A549 (cell line): Measurements from ENCODE around the gene ATP11A.

Experiments
- BHLHE40 ChIP-seq: IDR thresholded peaks from 2 replicates; pipeline ENCODE4 v1.6.1; 2012; ENCODE audit warnings: low read depth, low read length, inconsistent platforms
- EP300 ChIP-seq, 2 experiments: fragments of >200 bp; sonication (Bioruptor Twin); formaldehyde crosslinking; IDR thresholded peaks; 2 replicates in 1 of 2; 3 replicates in 1 of 2; pipeline ENCODE4 v1.6.1; 2016 to 2017
- ESRRA ChIP-seq: fragments of 150-350 bp; IDR thresholded peaks from 2 replicates; pipeline ENCODE4 v1.6.1; 2014; ENCODE audit warnings: mild to moderate bottlenecking, low read length, borderline replicate concordance
- KDM1A ChIP-seq: fragments of 200-600 bp; sonication (generic); IDR thresholded peaks from 2 replicates; pipeline ENCODE4 v1.6.1; 2016; ENCODE audit warnings: low read depth, mild to moderate bottlenecking
- MYC ChIP-seq: IDR thresholded peaks from 2 replicates; pipeline ENCODE4 v1.6.1; 2012; ENCODE audit warnings: mild to moderate bottlenecking, inconsistent platforms, low read length, improper control_type of control experiment, borderline replicate concordance
- NR3C1 ChIP-seq: fragments of >200 bp; sonication (Bioruptor Twin); formaldehyde crosslinking; IDR thresholded peaks from 3 replicates; pipeline ENCODE4 v1.6.1; 2017
- POLR2A ChIP-seq: IDR thresholded peaks from 2 replicates; pipeline ENCODE4 v1.6.1; 2012; ENCODE audit warnings: mild to moderate bottlenecking, low read length
- RAD21 ChIP-seq, 2 experiments: fragments of >200 bp in 1 of 2; sonication (Bioruptor Twin) in 1 of 2; formaldehyde crosslinking in 1 of 2; IDR thresholded peaks in 1 of 2; conservative IDR thresholded peaks in 1 of 2; 2 replicates in 1 of 2; 3 replicates in 1 of 2; pipeline ENCODE4 v1.6.1; 2012 to 2018; ENCODE audit warnings: inconsistent platforms in 1 of 2
- TF ChIP-seq, protein P1 (sequence below): fragments of 200-600 bp; sonication (generic); IDR thresholded peaks from 2 replicates; pipeline ENCODE4 v1.6.1; 2016; ENCODE audit warnings: antibody characterized with exemption, mild to moderate bottlenecking, moderate library complexity
- TF ChIP-seq, protein P2 (sequence below): fragments of >200 bp; sonication (Bioruptor Twin); formaldehyde crosslinking; IDR thresholded peaks from 3 replicates; pipeline ENCODE4 v1.5.1; 2016

DNA sequence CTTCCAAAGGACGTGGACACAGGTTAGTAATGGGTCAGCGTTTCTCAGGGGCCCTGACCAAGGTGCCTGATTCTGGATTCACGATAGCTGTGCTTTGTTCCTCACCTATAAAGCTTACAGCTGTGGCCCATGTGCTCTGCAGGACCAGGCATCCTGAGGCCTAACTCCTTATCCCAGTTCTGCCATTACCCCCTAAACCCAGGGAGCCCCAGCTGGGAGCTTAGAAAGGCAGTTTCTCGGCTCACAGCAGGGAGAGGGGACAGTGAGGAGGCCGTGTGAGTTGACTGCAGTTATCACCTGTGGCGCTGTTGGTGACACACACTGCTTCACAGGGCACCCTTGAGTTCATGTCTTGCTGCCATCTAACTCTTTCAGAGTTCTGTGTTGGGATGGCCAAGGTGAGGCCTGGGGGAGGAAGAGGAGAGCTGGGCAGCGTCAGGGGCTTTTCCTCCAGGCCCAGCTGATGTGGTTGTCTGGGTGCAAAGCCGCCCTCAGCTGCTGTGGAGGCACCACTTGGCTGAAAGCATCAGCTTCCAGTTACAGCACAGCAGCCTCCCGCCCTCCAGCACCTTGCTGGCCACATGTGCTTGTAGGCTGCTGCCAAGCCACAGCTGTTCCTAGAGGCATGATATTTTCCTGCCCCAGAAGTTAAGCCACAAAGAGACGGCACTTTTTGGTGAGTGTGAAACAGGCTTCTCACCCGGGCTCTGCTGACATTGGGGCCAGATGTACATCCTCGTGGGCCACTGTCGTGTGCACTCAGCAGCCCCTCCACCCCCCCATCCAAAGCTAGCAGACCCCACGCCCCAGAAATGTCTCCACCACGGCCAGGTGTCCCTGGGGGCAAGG lies 179.6 kb downstream of the ATP11A start:
- TF ChIP-seq POLR2A (no peak), ESRRA (no peak), EP300 (IDR thresholded peaks at IDR 0.05) (no peak), NR3C1 (no peak), BHLHE40 (no peak), KDM1A (no peak), MYC (no peak), RAD21 (conservative IDR thresholded peaks at IDR 0.05 in 1 of 2, IDR thresholded peaks at IDR 0.05 in 1 of 2) (no peak)
- TF ChIP-seq, protein P1, sequence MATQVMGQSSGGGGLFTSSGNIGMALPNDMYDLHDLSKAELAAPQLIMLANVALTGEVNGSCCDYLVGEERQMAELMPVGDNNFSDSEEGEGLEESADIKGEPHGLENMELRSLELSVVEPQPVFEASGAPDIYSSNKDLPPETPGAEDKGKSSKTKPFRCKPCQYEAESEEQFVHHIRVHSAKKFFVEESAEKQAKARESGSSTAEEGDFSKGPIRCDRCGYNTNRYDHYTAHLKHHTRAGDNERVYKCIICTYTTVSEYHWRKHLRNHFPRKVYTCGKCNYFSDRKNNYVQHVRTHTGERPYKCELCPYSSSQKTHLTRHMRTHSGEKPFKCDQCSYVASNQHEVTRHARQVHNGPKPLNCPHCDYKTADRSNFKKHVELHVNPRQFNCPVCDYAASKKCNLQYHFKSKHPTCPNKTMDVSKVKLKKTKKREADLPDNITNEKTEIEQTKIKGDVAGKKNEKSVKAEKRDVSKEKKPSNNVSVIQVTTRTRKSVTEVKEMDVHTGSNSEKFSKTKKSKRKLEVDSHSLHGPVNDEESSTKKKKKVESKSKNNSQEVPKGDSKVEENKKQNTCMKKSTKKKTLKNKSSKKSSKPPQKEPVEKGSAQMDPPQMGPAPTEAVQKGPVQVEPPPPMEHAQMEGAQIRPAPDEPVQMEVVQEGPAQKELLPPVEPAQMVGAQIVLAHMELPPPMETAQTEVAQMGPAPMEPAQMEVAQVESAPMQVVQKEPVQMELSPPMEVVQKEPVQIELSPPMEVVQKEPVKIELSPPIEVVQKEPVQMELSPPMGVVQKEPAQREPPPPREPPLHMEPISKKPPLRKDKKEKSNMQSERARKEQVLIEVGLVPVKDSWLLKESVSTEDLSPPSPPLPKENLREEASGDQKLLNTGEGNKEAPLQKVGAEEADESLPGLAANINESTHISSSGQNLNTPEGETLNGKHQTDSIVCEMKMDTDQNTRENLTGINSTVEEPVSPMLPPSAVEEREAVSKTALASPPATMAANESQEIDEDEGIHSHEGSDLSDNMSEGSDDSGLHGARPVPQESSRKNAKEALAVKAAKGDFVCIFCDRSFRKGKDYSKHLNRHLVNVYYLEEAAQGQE = no peak
- TF ChIP-seq, protein P2, sequence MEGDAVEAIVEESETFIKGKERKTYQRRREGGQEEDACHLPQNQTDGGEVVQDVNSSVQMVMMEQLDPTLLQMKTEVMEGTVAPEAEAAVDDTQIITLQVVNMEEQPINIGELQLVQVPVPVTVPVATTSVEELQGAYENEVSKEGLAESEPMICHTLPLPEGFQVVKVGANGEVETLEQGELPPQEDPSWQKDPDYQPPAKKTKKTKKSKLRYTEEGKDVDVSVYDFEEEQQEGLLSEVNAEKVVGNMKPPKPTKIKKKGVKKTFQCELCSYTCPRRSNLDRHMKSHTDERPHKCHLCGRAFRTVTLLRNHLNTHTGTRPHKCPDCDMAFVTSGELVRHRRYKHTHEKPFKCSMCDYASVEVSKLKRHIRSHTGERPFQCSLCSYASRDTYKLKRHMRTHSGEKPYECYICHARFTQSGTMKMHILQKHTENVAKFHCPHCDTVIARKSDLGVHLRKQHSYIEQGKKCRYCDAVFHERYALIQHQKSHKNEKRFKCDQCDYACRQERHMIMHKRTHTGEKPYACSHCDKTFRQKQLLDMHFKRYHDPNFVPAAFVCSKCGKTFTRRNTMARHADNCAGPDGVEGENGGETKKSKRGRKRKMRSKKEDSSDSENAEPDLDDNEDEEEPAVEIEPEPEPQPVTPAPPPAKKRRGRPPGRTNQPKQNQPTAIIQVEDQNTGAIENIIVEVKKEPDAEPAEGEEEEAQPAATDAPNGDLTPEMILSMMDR = no peak
